Measurements from ENCODE around the gene KRTAP9-3.
"Not testable (repeated sequence)": the region's sequence is repeated elsewhere in the genome, so short reads cannot be mapped to it uniquely, and the experiment has no call there.

The KRTAP9-3 gene

DNA sequence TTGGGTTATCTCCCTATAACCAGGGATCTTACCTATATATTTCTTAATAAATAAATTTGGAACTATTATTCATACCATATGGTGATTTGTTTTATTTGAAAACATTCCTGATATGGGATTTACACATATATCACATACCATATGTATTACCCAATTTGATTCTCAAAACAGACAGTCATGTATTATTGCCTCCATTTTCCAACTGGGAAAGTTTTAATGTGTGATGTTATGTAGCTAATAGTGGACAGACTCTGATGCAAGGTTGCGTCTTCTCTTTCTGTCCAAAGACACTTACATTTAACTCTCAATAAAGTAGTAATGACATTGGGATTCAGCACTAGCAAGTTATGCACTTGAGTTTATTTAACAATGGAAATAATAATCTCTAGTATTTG lies 24.0 kb downstream of the KRTAP9-3 start:
- no peak for DNase-seq (ENCODE audit: low read depth)
- H3K4me3 ChIP-seq (replicated peaks; ENCODE audit: low read depth, low read length) = no peak overlapping the region
- TF ChIP-seq, protein P1, sequence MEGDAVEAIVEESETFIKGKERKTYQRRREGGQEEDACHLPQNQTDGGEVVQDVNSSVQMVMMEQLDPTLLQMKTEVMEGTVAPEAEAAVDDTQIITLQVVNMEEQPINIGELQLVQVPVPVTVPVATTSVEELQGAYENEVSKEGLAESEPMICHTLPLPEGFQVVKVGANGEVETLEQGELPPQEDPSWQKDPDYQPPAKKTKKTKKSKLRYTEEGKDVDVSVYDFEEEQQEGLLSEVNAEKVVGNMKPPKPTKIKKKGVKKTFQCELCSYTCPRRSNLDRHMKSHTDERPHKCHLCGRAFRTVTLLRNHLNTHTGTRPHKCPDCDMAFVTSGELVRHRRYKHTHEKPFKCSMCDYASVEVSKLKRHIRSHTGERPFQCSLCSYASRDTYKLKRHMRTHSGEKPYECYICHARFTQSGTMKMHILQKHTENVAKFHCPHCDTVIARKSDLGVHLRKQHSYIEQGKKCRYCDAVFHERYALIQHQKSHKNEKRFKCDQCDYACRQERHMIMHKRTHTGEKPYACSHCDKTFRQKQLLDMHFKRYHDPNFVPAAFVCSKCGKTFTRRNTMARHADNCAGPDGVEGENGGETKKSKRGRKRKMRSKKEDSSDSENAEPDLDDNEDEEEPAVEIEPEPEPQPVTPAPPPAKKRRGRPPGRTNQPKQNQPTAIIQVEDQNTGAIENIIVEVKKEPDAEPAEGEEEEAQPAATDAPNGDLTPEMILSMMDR (IDR thresholded peaks at IDR 0.05; ENCODE audit: low read length, missing control alignments) = no peak

DNA sequence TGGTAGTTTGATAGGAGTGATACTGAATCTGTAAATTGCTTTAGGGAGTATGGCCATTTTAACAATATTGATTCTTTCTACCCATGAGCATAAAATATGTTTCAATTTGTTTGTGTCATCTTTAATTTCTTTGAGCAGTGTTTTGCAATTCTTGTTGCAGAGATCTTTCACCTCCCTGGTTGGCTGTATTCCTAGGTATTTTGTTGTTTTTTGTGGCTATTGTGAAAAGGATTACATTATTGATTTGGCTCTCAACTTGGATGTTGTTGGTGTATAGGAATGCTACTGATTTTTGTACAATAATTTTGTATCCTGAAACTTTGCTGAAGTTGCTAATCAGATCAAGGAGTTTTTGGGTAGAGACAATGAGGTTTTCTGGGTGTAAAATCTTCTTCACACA lies 26.2 kb downstream of the KRTAP9-3 start:
- TF ChIP-seq, protein P1 (IDR thresholded peaks at IDR 0.05; ENCODE audit: low read length, missing control alignments) = no peak
- H3K4me3 ChIP-seq (replicated peaks; ENCODE audit: low read depth, low read length) = no peak overlapping the region
- no peak for DNase-seq (ENCODE audit: low read depth)

DNA sequence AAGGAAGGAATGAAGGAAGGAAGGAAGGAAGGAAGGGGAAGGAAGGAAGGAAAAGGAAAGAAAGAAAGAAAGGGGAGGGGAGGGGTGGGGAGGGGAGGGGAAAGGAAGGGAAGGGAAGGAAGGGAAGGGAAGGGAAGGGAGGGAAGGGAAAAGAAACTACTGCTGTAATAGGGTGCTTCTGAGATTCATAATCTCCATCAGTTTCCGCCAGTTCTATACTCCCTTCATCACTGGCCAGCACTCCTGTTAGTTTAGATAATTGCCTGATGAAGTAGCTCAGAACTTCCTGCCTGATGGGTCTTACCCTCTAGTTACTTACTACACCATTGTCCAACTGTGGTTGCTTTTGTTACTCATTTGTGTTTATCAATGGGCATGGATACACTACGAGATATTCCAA lies 31.0 kb downstream of the KRTAP9-3 start:
- no peak for DNase-seq (ENCODE audit: low read depth)
- TF ChIP-seq, protein P1 (IDR thresholded peaks at IDR 0.05; ENCODE audit: low read length, missing control alignments) = no peak
- no peak overlapping the region for H3K4me3 ChIP-seq (replicated peaks; ENCODE audit: low read depth, low read length)

DNA sequence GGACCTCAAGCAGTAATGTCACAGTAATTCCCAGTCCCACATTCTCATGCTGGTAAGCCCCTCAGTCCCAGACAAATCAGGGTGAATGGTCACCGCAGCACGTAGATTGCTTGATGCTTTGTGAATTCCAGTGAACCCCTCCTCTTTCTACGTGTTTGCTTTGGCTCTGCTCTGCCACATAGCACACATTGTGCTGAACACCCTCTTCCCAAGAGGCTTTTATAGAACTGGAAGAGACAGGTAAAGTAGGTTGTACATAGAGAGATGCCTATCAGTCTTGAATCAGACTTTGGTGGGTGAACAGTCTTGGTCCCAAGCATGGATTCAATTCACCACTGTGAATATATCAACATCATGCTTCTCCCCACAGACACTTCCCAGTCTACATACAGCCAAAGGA lies 32.4 kb downstream of the KRTAP9-3 start:
- no peak overlapping the region for H3K4me3 ChIP-seq (replicated peaks; ENCODE audit: low read depth, low read length)
- DNase-seq (ENCODE audit: low read depth) = no peak

DNA sequence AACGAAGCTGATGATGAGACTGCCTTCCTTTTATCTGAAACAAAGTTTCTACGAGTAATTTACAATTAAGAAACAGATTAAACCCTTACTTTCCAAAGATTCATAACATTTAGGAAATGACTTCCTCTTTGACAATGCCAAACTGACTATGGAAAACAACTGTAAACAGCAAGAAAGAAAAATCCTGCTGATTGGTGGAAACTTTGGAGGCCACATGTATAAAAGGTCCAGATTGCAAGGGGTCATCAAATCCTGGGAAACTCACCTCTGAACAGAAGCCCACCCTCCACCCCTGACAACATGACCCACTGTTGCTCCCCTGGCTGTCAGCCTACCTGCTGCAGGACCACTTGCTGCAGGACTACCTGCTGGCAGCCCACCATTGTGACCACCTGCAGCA lies 32.8 kb downstream of the KRTAP9-3 start, which contains the start of gene KRTAP9-6:
KRTAP9-6 (plus strand) TSS at position 301 of the 400 bp plus-strand sequence; CDS start at position 301, 0 bp downstream.
- TF ChIP-seq, protein P1 (IDR thresholded peaks at IDR 0.05; ENCODE audit: low read length, missing control alignments) = no peak
- H3K4me3 ChIP-seq (replicated peaks; ENCODE audit: low read depth, low read length) = no peak within 1 kb of the TSS
- no peak for DNase-seq (ENCODE audit: low read depth)

More for the DNA sequence above, 32.4 kb downstream of the KRTAP9-3 start:
- TF ChIP-seq, protein P1 (IDR thresholded peaks at IDR 0.05; ENCODE audit: low read length, missing control alignments) = no peak

DNA sequence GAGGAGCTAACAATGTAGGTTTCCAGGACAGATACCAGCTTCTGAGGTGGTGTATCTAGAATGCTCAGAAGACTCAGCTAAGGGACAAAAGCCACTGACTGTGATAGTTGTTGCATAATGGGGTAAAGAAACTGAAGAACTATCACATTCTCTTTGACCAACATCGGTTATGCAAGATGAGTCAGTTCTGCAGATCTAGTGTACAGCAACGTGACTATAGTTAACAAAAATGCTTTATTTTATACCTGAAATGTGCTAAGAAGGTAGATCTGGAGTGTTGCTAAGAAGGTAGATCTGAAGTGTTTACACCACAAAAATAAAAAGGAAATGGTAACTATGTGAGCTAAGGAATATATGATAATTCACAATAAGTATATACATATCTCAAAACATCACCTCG lies 35.5 kb downstream of the KRTAP9-3 start:
- no peak for DNase-seq (ENCODE audit: low read depth)
- TF ChIP-seq, protein P1 (IDR thresholded peaks at IDR 0.05; ENCODE audit: low read length, missing control alignments) = no peak
- no peak overlapping the region for H3K4me3 ChIP-seq (replicated peaks; ENCODE audit: low read depth, low read length)

DNA sequence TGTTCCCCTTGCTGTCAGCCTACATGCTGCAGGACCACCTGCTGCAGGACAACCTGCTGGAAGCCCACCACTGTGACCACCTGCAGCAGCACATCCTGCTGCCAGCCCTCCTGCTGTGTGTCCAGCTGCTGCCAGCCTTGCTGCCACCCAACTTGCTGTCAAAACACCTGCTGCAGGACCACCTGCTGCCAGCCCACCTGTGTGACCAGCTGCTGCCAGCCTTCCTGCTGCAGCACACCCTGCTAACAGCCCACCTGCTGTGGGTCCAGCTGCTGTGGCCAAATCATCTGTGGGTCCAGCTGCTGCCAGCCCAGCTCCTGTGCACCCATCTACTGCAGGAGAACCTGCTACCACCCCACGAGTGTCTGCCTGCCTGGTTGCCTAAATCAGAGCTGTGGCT lies 39.1 kb downstream of the KRTAP9-3 start:
- DNase-seq (ENCODE audit: low read depth); H3K4me3 ChIP-seq (replicated peaks; ENCODE audit: low read depth, low read length): not testable (repeated sequence)

Data from fibroblast of pulmonary artery (primary cell).